ENCODE data around the gene CHMP6.

Gene CHMP6

GRCh38 chr17:80996422-80997305 lies 5.0 kb downstream of the CHMP6 start:
- DNase-seq = no peak

DNA sequence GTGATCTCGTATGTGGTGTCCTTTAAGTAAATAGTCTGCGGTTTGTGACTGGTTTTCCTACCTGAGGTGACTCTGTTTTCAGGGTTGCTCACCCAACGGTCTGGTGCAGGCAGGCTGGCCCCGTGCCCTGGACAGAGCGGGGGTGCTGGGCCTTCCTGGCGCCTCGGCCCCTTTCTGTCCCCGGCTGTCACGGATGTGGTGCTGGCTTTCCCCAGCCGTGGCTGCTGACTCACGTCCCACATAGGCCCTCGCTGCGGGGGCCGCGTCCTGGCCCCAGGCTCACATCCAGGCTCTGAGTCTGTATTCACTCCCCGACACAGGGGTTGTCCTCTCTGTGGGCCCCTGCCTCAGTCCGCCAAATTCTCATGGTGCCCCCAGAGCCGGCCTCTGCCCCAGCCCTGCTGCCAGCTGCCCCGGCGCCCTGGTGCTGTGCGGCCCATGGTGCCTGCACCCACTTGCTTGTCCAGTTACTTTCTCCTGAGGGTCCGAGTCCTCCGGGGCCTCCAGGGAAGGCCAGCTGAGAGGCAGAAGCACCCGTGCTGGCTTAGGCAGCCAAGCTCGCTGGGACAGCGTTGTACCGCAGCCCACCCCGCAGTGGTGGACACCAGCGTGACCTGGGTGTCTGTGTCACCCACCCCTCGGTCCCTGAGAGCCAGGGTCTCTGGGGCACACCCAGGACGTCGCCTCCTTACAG lies 5.9 kb downstream of the CHMP6 start:
- DNase-seq = no peak

- no peak for DNase-seq
Measured at GRCh38 chr17:80998118-80998747, 6.6 kb downstream of the CHMP6 start.

DNA sequence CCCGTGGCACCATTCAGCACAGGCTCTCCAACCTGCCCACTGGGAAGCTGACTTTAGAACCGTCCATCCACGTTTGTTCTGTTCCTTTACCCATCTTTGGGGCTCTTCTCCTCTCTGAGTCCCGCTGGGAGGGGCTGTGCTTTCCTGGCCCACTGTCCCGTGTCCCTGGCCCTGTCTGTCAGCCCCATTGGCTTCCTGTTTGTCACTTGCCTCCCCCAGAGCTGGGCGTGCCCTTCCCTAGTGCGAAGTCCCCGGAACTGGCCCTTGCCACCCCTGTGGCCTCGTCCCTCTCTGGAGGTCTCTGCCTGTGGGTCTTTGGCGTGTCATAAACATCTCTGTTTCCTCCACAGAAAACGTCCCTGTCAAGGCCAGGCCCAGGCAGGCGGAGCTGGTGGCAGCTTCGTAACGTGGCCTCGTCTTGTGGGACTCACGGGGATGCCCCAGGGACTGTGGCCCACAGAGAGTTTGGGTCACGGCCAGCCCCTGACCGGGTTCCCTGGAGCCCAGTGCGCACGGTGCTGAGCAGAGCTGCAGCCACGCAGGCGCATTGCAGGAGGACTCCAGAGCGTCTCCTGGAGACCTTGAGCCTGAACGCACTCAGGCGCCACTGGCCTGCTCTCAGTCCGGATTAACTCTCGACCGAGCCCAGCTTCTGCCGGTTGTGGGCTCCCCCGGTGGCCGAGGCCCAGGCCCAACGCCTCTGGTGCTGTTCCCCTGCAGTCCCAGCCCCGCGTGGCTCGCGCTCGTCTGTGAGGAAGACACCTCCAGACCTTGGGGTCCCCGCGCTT lies 7.3 kb downstream of the CHMP6 start:
- no peak for DNase-seq

GRCh38 chr17:80999536-81000333 lies 8.1 kb downstream of the CHMP6 start:
- DNase-seq = no peak

DNA sequence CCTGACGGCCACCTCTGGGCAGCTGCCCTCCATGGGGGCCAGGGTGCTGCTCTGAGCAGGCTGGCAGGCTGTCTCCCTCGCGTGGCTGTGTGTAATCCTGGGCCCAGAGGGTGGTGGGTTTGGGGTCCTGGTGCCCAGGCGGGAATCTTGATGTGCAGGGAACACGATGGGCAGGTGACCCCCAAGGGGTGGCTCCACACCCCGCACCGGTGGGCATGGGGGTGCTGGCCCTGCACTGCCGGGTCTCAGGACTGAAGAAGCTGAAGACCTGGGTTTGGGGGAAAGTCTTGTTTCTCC lies 8.6 kb downstream of the CHMP6 start:
- no peak for DNase-seq

GRCh38 chr17:81000631-81001357 lies 9.2 kb downstream of the CHMP6 start:
- DNase-seq = no peak

DNA sequence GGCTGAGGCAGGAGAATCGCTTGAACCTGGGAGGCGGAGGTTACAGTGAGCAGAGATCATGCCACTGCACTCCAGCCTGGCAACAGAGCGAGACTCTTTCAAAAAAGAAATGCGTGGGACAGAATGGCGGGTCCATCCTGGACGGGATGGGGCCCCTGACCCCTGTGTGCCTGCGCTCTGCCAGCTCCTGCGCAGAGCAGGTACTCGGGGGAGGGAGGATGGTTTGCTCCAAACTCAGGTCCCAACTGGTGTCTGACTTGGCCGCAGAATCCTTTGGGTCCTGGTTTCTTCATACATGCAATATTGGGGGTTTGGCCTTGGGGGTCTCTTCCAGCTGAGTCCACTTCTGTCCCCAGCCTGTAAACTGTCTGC lies 10.4 kb downstream of the CHMP6 start:
- no peak for DNase-seq

GRCh38 chr17:81002409-81003361 lies 11.0 kb downstream of the CHMP6 start:
- DNase-seq = peak; percentile 85

- DNase-seq = no peak
Measured at GRCh38 chr17:81003711-81004475, 12.3 kb downstream of the CHMP6 start.

DNA sequence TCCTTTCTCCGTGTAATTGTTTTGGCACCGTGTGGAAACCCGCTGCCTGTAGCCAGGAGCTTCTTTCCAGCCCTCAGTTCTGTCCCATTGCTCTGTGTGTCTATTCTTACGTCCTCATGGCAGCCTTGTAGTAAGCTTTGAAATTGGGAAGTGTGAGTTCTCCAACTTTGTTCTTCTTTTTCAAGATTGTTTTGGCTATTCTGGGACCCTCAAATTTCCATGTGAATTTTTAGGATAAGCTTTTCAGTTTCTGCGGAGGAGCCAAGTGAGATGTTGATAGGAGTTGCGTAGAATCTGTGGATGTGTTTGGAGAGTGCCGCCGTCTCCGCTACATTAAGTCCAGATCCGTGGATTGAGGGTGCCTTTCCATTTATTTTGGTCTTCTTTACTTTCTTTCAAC lies 15.2 kb downstream of the CHMP6 start:
- no peak for DNase-seq

GRCh38 chr17:81008140-81008539 lies 16.5 kb downstream of the CHMP6 start:
- DNase-seq = no peak

DNA sequence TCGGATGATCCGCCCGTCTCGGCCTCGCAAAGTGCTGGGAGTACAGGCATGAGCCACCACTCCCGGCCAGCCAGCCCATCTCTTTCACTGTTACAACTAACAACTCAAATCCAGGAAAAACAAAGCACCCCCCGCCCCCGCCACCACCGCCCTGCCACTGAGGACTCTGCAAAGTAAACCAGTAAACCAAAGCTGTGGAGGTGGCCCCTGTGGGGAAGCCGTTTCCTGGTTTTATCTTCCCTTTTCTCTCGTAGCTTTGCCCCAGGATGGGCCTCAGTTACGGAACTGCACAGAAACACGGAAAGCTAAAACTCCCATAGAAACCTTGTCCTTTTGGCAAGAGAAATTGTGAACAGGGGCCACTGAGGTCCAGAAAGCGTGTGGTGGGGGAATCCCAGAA lies 17.5 kb downstream of the CHMP6 start:
- no peak for DNase-seq

DNA sequence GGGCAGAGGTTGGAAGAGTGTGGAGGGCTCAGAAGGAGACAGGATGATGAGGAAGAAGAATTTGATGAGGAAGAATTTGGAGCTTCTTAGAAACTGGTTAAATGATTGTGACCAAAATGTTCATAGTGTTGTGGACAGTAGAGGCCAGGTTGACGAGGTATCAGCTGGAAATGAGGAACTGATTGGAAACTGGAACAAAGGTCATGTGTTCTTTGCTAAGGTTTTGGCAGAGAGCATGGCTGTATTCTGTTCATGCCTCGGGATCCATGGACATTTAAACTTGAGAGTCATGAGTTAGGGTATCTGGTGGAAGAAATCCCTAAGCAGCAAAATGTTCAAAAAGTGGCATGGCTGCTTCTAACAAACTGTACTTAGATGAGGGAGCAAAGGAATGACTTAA lies 19.3 kb downstream of the CHMP6 start:
- no peak for DNase-seq

- DNase-seq = no peak
Measured at GRCh38 chr17:81011951-81012350, 20.3 kb downstream of the CHMP6 start.

DNA sequence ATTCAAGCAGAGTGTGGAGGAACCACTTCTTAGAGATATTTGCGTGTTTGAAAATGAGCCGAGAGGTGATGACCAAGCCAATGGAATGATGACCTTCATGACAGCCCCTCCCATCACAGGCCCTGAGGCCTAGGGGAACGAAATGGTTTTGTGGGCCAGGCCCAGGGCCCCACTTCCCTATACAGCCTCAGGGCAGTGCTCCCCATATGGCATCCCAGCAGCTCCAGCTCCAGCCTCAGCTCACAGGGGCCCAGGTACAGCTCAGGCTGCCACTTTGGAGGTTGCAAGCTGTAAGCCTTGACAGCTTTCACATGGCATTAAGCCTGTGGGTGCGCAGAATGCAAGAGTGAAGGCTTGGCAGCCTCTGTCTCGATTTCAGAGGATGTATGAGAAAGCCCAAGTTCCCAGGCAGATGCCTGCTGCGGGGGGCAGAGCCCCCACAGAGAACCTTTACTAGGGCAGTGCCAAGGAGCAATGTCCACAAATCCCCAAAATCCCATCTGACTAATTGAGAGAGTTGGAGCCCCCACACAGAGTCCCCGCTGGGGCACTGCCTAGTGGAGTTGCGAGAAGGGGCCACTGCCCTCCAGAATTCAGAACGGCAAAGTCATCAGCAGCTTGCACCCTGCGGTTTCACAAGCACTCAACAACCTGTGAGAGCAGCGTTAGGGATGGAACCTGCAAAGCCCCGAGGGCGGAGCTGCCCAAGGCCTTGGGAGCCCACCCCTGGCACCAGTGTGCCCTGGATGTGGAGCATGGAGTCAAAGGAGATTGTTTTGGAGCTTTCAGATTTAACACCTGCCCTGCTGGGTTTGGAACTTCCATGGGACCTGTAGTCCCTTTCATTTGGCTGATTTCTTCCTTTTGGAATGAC lies 21.2 kb downstream of the CHMP6 start:
- no peak for DNase-seq

GRCh38 chr17:81013642-81014041 lies 22.0 kb downstream of the CHMP6 start:
- DNase-seq = no peak

DNA sequence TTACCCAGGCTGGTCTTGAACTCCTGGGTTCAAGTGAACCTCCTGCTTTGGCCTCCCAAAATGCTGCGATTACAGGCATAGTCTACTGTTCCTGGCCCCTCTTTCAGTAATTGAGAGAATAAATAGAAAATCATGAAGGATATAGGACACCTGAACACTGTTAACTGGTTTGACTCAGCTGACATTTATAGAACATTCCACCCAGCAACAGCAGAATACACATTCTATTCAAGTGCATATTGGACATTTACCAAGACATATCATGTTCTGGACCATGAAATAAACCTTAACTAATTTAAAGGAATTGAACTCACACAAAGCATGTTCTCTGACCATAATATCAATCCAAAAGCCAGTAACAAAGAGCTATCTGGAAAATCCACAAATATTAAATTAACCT lies 23.5 kb downstream of the CHMP6 start:
- no peak for DNase-seq

DNA sequence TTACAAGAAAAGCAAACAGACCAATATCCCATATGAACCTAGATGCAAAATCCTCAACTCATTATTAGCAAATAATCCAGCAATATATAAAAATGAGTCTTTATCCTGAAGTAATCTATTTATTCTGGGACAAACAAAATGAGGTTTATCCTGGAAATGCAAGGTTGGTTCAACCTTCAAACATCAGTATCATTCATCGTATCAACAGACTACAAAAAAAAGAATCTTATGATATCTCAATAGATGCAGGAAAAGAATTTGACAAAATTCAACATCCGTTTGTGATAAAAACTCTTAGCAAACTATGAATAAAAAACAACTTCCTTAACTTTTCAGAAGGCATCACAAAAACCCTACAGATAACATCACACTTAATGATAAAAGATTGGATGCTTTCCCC lies 24.9 kb downstream of the CHMP6 start:
- DNase-seq = no peak
